NT2/D1 (cell line): ENCODE measurements around the gene CDCA3.

Experiments used
- DNase-seq: peaks from one replicate; pipeline ENCODE4 v3.0.0-alpha.2; 2011; ENCODE audit warnings: low read depth, low spot score
- H3K27me3 ChIP-seq: 2 replicates; pipeline ENCODE4 v1.6.0; 2011; ENCODE audit warnings: mild to moderate bottlenecking; ENCODE audit not compliant: insufficient read length, insufficient read depth
- H3K36me3 ChIP-seq: 2 replicates; pipeline ENCODE4 v1.6.1; 2011; ENCODE audit warnings: mild to moderate bottlenecking, low read length, mixed read lengths; ENCODE audit not compliant: insufficient read depth, insufficient read length
- H3K4me1 ChIP-seq: 2 replicates; pipeline ENCODE4 v1.5.1; 2011; ENCODE audit not compliant: insufficient read depth, insufficient read length
- H3K4me3 ChIP-seq: 2 replicates; pipeline ENCODE4 v1.5.1; 2011; ENCODE audit warnings: low read depth; ENCODE audit not compliant: insufficient read length
- H3K9ac ChIP-seq: 2 replicates; pipeline ENCODE4 v1.6.0; 2011; ENCODE audit warnings: low read depth; ENCODE audit not compliant: insufficient read length
- H3K9me3 ChIP-seq: 2 replicates; pipeline ENCODE4 v1.5.1; 2011; ENCODE audit warnings: mild to moderate bottlenecking, low read length; ENCODE audit not compliant: insufficient read depth
- SUZ12 ChIP-seq: IDR thresholded peaks from 2 replicates; pipeline ENCODE4 v1.6.1; 2011; ENCODE audit not compliant: insufficient read length, insufficient read depth; ENCODE audit errors: extremely low read depth
- YY1 ChIP-seq: IDR thresholded peaks from 2 replicates; pipeline ENCODE4 v1.6.1; 2011; ENCODE audit not compliant: insufficient read length, insufficient read depth
- ZNF274 ChIP-seq: IDR thresholded peaks from 2 replicates; pipeline ENCODE4 v1.6.1; 2011; ENCODE audit warnings: mild to moderate bottlenecking, low read depth, low read length

Gene CDCA3

GRCh38 chr12:6863586-6864321 lies 12.7 kb upstream of the CDCA3 start:
- no peak overlapping the region for H3K9ac ChIP-seq
- H3K4me3 ChIP-seq, result no peak overlapping the region
- no peaks in the 10 kb centered on the region for H3K9me3 ChIP-seq
- no peak for DNase-seq
- H3K27me3 ChIP-seq, result no peaks in the 10 kb centered on the region
- H3K4me1 ChIP-seq, result peaks cover 12% of the 10 kb centered on the region
- no peak for TF ChIP-seq YY1
- H3K36me3 ChIP-seq, result peaks cover 84% of the 10 kb centered on the region

- H3K36me3 ChIP-seq, result peaks cover 84% of the 10 kb centered on the region
- TF ChIP-seq SUZ12 (no peak), ZNF274 (no peak), YY1 (no peak)
Measured at GRCh38 chr12:6863033-6863432, 11.9 kb upstream of the CDCA3 start.

GRCh38 chr12:6861391-6861790 lies 10.3 kb upstream of the CDCA3 start:
- Histone ChIP-seq H3K9ac (no peak overlapping the region), H3K4me1 (peaks cover 9% of the 10 kb centered on the region), H3K9me3 (no peaks in the 10 kb centered on the region), H3K27me3 (no peaks in the 10 kb centered on the region), H3K4me3 (no peak overlapping the region), H3K36me3 (peaks cover 97% of the 10 kb centered on the region)
- no peak for DNase-seq
- TF ChIP-seq SUZ12, result no peak
- TF ChIP-seq ZNF274, result no peak
- TF ChIP-seq YY1, result no peak

More at GRCh38 chr12:6863033-6863432, 11.9 kb upstream of the CDCA3 start:
- Histone ChIP-seq H3K4me3 (no peak overlapping the region), H3K27me3 (no peaks in the 10 kb centered on the region), H3K4me1 (peaks cover 12% of the 10 kb centered on the region), H3K9me3 (no peaks in the 10 kb centered on the region), H3K9ac (no peak overlapping the region)
- no peak for DNase-seq

GRCh38 chr12:6860942-6861341 lies 9.9 kb upstream of the CDCA3 start:
- H3K4me3 ChIP-seq, result no peak overlapping the region
- H3K27me3 ChIP-seq, result no peaks in the 10 kb centered on the region
- peaks cover 5% of the 10 kb centered on the region for H3K4me1 ChIP-seq
- H3K9me3 ChIP-seq, result no peaks in the 10 kb centered on the region
- H3K9ac ChIP-seq, result no peak overlapping the region
- DNase-seq, result no peak
- H3K36me3 ChIP-seq, result peaks cover 98% of the 10 kb centered on the region
- TF ChIP-seq SUZ12, result no peak
- TF ChIP-seq YY1, result no peak
- no peak for TF ChIP-seq ZNF274

GRCh38 chr12:6860116-6860515 lies 9.0 kb upstream of the CDCA3 start:
- Histone ChIP-seq H3K27me3 (no peaks in the 10 kb centered on the region), H3K4me3 (no peak overlapping the region), H3K9ac (no peak overlapping the region), H3K9me3 (no peaks in the 10 kb centered on the region), H3K4me1 (no peaks in the 10 kb centered on the region), H3K36me3 (peaks cover 98% of the 10 kb centered on the region)
- TF ChIP-seq ZNF274, result no peak
- TF ChIP-seq SUZ12, result no peak
- TF ChIP-seq YY1, result no peak
- DNase-seq, result no peak

- TF ChIP-seq SUZ12, result no peak
- no peak for TF ChIP-seq ZNF274
- no peak for TF ChIP-seq YY1
- no peak overlapping the region for H3K4me3 ChIP-seq
- no peak overlapping the region for H3K9ac ChIP-seq
- peaks cover 5% of the 10 kb centered on the region for H3K4me1 ChIP-seq
- H3K27me3 ChIP-seq, result no peaks in the 10 kb centered on the region
- H3K36me3 ChIP-seq, result peaks cover 98% of the 10 kb centered on the region
- no peaks in the 10 kb centered on the region for H3K9me3 ChIP-seq
- no peak for DNase-seq
Measured at GRCh38 chr12:6858799-6859198, 7.7 kb upstream of the CDCA3 start.

- H3K4me3 ChIP-seq, result no peak overlapping the region
- no peak for DNase-seq
- H3K27me3 ChIP-seq, result no peaks in the 10 kb centered on the region
- peaks cover 71% of the 10 kb centered on the region for H3K36me3 ChIP-seq
- no peak for TF ChIP-seq ZNF274
- TF ChIP-seq SUZ12, result no peak
- no peak for TF ChIP-seq YY1
- peaks cover 9% of the 10 kb centered on the region for H3K4me1 ChIP-seq
- H3K9ac ChIP-seq, result no peak overlapping the region
- H3K9me3 ChIP-seq, result no peaks in the 10 kb centered on the region
Measured at GRCh38 chr12:6855322-6855721, 4.2 kb upstream of the CDCA3 start.
